NCI-H82 treated with DMSO at 0.1 percent for 48 hours (cell line): Measurements from ENCODE around the gene ADGRD2.

Experiments used
- DNase-seq: peaks from one replicate; lab custom pipeline; 2025; ENCODE audit not compliant: unreplicated experiment; lab: John Stamatoyannopoulos, UW

ADGRD2 gene

GRCh38 chr9:124436320-124436719, 13.9 kb upstream of the ADGRD2 start:
- no peak for DNase-seq

GRCh38 chr9:124437086-124437485, 13.2 kb upstream of the ADGRD2 start:
- no peak for DNase-seq

- no peak for DNase-seq
Measured at GRCh38 chr9:124438091-124438490, 12.2 kb upstream of the ADGRD2 start.

GRCh38 chr9:124439086-124439485, 11.2 kb upstream of the ADGRD2 start:
- DNase-seq: no peak

GRCh38 chr9:124439686-124440243, 10.5 kb upstream of the ADGRD2 start:
- no peak for DNase-seq

DNA sequence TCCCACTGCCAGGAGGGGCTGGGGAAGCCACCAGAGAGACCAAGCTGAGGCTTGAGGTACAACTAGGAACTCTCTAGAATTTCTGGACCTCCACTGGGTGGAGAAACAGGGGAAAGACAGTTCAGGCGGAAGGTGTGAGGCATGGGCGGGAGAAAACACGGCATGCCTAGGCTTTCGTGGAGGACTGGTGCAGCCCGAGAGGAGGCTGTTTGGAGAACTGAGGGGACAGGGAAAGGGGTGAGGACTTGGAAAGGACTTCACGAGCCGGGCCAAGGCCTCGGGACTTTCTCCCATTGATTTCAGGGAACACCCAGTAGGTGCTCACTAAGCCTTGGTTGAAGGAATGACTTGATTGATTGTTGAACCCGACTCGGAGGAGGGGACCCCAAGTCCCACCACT, 9.5 kb upstream of the ADGRD2 start:
- no peak for DNase-seq

GRCh38 chr9:124441291-124441690, 9.0 kb upstream of the ADGRD2 start:
- peak; percentile 29 for DNase-seq

DNA sequence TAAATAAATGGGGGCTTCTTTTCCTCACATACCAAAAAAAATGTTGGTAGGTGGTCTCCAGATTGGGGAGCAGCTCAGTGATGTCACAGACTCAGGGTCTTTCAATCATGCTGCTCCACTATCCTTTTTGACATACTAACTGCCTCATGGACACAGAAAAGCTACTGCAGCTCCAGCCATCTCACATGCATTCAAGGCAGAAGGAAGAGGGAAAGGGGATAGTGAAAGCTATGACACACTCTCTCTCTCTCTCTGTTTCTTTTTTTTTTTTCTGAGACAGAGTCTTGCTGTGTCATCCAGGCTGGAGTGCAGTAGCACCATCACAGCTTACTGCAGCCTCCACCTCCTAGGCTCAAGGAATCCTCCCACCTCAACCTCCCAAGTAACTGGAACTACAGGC, 7.9 kb upstream of the ADGRD2 start:
- no peak for DNase-seq

DNA sequence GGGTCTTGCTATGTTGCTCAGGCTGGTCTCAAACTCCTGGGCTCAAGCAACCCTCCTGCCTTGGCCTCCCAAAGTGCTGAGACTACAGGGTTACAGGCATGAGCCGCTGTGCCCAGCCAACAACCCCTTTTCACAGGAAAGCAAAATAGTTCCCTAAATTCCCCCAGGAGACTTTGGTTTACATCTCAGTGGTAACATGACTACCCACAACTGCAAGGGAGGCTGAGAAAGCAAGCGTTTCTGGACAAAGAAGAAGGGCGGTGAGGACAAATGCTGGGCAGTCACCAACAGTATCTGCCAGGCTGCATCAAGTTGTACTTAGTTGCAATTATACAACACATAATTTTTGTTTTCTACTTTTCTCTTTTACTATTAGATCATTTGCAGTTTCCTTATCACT, 7.4 kb upstream of the ADGRD2 start:
- DNase-seq: no peak

DNA sequence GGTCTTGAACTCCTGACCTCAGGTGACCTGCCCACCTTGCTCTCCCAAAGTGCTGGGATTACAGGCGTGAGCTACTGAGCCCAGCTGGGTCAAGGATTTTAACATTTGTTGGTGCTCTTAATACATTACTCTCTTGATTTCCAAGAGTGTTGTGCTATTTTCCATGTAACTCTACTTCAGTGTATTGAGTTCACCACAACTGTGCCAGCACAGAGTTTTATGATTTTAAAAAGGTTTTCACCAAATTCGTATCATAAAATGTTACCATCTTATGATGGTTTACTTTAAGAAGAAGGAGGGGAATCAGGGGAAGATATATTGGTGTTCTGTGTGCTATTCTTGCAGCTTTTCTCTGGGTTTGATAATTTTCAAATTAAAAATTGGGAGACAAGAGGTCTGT, 6.6 kb upstream of the ADGRD2 start:
- DNase-seq: no peak

DNA sequence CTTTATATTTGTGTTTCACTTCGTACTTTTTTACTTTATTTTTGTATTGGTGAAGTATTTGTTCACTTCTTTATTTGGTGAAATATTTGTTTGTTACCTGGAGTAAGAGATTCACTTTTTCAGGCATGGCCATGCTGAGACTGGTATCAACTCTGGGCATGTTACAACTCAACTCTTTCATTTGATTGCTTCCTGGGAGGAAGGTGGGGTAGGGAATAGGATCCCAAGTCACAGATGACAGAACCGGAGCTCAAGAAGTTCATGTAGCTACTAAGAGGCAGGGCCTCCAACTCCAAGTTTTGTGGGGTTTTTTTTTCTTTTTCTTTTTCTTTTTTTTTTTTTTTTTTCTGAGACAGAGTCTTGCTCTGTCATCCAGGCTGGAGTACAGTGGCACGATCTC, 6.1 kb upstream of the ADGRD2 start:
- no peak for DNase-seq

- no peak for DNase-seq
Measured at GRCh38 chr9:124447297-124447661, 3.0 kb upstream of the ADGRD2 start.

GRCh38 chr9:124448019-124448418, 2.2 kb upstream of the ADGRD2 start:
- DNase-seq: no peak

GRCh38 chr9:124449381-124450151, 685 bp upstream of the ADGRD2 start:
- DNase-seq: no peak

GRCh38 chr9:124450931-124451661, 845 bp downstream of the ADGRD2 start:
- no peak for DNase-seq

- no peak for DNase-seq
Measured at GRCh38 chr9:124452326-124452725, 2.1 kb downstream of the ADGRD2 start.

GRCh38 chr9:124452841-124453585, 2.8 kb downstream of the ADGRD2 start:
- no peak for DNase-seq

- no peak for DNase-seq
Measured at GRCh38 chr9:124453586-124454191, 3.4 kb downstream of the ADGRD2 start.

- no peak for DNase-seq
Measured at GRCh38 chr9:124454296-124454695, 4.0 kb downstream of the ADGRD2 start.

DNA sequence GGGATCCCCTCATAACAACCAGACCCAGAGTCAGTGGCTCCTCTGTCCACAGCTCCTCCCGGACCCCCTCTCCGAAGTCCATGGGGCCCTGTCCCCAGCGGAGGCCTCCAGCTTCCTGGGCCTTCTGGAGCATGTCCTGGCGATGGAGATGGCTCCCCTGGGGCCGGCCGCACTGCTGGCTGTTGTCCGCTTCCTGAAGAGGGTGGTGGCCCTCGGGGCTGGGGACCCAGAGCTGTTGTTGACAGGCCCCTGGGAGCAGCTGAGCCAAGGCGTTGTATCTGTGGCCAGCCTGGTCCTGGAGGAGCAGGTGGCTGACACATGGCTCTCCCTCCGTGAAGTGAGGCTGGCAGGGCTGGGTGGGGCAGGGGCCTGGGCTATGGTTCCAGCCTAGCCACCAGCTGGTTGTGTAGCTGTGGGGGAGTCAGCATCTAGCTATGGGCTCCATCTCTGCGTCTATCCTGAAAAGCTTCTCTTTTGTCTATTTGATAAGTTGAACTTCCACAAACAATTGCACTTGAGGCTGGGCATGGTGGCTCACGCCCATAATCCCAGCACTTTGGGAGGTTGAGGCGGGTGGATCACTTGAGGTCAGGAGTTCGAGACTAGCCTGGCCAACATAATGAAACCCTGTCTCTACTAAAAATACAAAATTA, 4.7 kb downstream of the ADGRD2 start:
- DNase-seq: no peak

- DNase-seq: no peak
Measured at GRCh38 chr9:124455820-124456219, 5.6 kb downstream of the ADGRD2 start.
